RWPE2 (cell line): ENCODE data around the gene FNTB.

ENCODE experiments used
- ATAC-seq: fragments of 200-7000 bp; cut with Tn5 transposase; 3 replicates; pipeline ENCODE4 v1.9.1; 2021; ENCODE audit warnings: low read depth
- DNase-seq: peaks from one replicate; pipeline ENCODE4 v3.0.0-alpha.2; 2020; ENCODE audit warnings: low spot score
- H3K27ac ChIP-seq: fragments of 450-650 bp; 2 replicates; pipeline ENCODE4 v1.5.1; 2017; ENCODE audit warnings: mild to moderate bottlenecking; ENCODE audit not compliant: poor library complexity, severe bottlenecking
- H3K27me3 ChIP-seq: fragments of 250-450 bp; sonication (Bioruptor Pico); 2 replicates; pipeline ENCODE4 v1.5.1; 2021; ENCODE audit warnings: mild to moderate bottlenecking, moderate library complexity; ENCODE audit not compliant: insufficient read depth, poor library complexity, severe bottlenecking
- H3K36me3 ChIP-seq: fragments of 250-450 bp; sonication (Bioruptor Pico); 2 replicates; pipeline ENCODE4 v1.5.1; 2020; ENCODE audit warnings: low read depth, mild to moderate bottlenecking, moderate library complexity
- H3K4me1 ChIP-seq: fragments of 250-450 bp; sonication (Bioruptor Pico); 2 replicates; pipeline ENCODE4 v1.5.1; 2021; ENCODE audit warnings: mild to moderate bottlenecking, moderate library complexity; ENCODE audit not compliant: insufficient read depth, poor library complexity, severe bottlenecking
- H3K4me3 ChIP-seq: fragments of 250-450 bp; sonication (Bioruptor Pico); 2 replicates; pipeline ENCODE4 v1.5.1; 2021; ENCODE audit warnings: mild to moderate bottlenecking, moderate library complexity; ENCODE audit not compliant: severe bottlenecking
- H3K9me3 ChIP-seq: fragments of 250-450 bp; sonication (Bioruptor Pico); 2 replicates; pipeline ENCODE4 v1.5.1; 2021; ENCODE audit warnings: mild to moderate bottlenecking, moderate library complexity; ENCODE audit not compliant: severe bottlenecking
- TF ChIP-seq, protein P1 (sequence below): fragments of 450-650 bp; IDR thresholded peaks from one replicate; pipeline ENCODE4 v1.5.1; 2017; ENCODE audit warnings: mild to moderate bottlenecking, moderate library complexity; ENCODE audit not compliant: poor library complexity, severe bottlenecking

Gene FNTB

DNA sequence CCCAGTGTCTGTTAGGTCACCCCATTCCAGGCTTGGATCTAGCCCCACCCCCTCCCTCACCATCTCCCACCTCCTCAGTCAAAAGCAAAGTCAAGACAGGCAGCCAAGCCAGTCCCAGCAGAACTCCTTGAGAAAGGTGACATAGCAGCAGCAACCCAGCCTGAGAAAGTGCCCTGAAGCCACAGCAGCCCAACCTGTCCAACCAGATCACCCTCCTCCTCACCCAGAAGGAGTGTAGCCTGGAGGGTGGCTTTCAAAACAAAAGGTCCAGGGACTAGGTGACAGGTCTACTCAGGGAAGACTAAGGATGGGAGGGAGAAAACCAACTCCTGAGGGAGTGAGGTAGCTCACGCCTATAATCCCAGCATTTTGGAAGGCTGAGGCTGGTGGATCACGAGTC is 19.7 kb upstream of the FNTB start:
- no peak for DNase-seq

GRCh38 chr14:64968167-64968566 is 18.5 kb upstream of the FNTB start:
- Histone ChIP-seq H3K27ac (no peak overlapping the region), H3K4me3 (no peak overlapping the region), H3K27me3 (no peaks in the 10 kb centered on the region), H3K36me3 (no peaks in the 10 kb centered on the region), H3K4me1 (no peaks in the 10 kb centered on the region), H3K9me3 (no peaks in the 10 kb centered on the region)
- TF ChIP-seq, protein P1, sequence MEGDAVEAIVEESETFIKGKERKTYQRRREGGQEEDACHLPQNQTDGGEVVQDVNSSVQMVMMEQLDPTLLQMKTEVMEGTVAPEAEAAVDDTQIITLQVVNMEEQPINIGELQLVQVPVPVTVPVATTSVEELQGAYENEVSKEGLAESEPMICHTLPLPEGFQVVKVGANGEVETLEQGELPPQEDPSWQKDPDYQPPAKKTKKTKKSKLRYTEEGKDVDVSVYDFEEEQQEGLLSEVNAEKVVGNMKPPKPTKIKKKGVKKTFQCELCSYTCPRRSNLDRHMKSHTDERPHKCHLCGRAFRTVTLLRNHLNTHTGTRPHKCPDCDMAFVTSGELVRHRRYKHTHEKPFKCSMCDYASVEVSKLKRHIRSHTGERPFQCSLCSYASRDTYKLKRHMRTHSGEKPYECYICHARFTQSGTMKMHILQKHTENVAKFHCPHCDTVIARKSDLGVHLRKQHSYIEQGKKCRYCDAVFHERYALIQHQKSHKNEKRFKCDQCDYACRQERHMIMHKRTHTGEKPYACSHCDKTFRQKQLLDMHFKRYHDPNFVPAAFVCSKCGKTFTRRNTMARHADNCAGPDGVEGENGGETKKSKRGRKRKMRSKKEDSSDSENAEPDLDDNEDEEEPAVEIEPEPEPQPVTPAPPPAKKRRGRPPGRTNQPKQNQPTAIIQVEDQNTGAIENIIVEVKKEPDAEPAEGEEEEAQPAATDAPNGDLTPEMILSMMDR = no peak
- no peak for DNase-seq
- ATAC-seq = no peak

More for the DNA sequence above, 19.7 kb upstream of the FNTB start:
- TF ChIP-seq, protein P1 = no peak
- ATAC-seq = no peak
- Histone ChIP-seq H3K4me1 (no peaks in the 10 kb centered on the region), H3K27me3 (no peaks in the 10 kb centered on the region), H3K9me3 (no peaks in the 10 kb centered on the region), H3K36me3 (no peaks in the 10 kb centered on the region), H3K27ac (no peak overlapping the region), H3K4me3 (no peak overlapping the region)

GRCh38 chr14:64968651-64969050 is 18.0 kb upstream of the FNTB start:
- Histone ChIP-seq H3K36me3 (no peaks in the 10 kb centered on the region), H3K4me1 (no peaks in the 10 kb centered on the region), H3K4me3 (no peak overlapping the region), H3K9me3 (no peaks in the 10 kb centered on the region), H3K27me3 (no peaks in the 10 kb centered on the region), H3K27ac (no peak overlapping the region)
- DNase-seq (no peak), ATAC-seq (no peak)
- TF ChIP-seq, protein P1 = no peak

GRCh38 chr14:64970041-64970440 is 16.7 kb upstream of the FNTB start:
- Histone ChIP-seq H3K27me3 (no peaks in the 10 kb centered on the region), H3K27ac (no peak overlapping the region), H3K4me1 (no peaks in the 10 kb centered on the region), H3K9me3 (no peaks in the 10 kb centered on the region), H3K4me3 (no peak overlapping the region), H3K36me3 (no peaks in the 10 kb centered on the region)
- ATAC-seq (no peak), DNase-seq (no peak)
- TF ChIP-seq, protein P1 = no peak

- Histone ChIP-seq H3K4me1 (no peaks in the 10 kb centered on the region), H3K9me3 (no peaks in the 10 kb centered on the region), H3K27ac (no peak overlapping the region), H3K4me3 (peak overlapping the region; percentile 48), H3K27me3 (no peaks in the 10 kb centered on the region), H3K36me3 (no peaks in the 10 kb centered on the region)
- TF ChIP-seq, protein P1 = no peak
- no peak for DNase-seq
- peak; percentile 12; the same call in 1 of the 3 replicates for ATAC-seq
These were observed 15.8 kb upstream of the FNTB start for GRCh38 chr14:64970776-64971477.
